HG02571 (cell line): ENCODE measurements around the gene BCAT1.

Experiments
- ATAC-seq: cut with Tn5 transposase; IDR thresholded peaks from one replicate; pipeline ENCODE4 v1.9.1; 2021; ENCODE audit warnings: mild to moderate bottlenecking, moderate library complexity; ENCODE audit not compliant: unreplicated experiment

Gene BCAT1

GRCh38 chr12:24772813-24773212, 176.1 kb downstream of the BCAT1 start:
- no peak for ATAC-seq

GRCh38 chr12:24770821-24771220, 178.1 kb downstream of the BCAT1 start:
- ATAC-seq: no peak

DNA sequence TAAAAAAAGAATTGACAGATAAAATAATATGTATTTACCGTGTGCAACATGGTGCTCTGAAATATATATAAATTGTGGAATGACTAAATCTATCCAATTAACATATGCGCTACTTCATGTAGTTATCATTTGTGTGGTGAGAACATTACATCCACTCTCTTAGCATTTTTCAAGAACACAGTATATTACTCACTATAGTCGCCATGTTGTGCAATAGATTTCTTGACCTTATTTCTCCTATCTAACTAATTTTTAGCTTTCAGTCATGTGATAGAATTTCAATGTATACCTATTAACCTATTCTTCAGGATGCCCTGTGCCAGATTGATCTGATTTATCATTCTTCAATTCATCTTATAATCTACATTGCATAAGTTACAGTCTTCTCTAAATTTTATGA, 178.6 kb downstream of the BCAT1 start:
- no peak for ATAC-seq

- ATAC-seq: no peak
These were observed 179.2 kb downstream of the BCAT1 start for GRCh38 chr12:24769682-24770081.

DNA sequence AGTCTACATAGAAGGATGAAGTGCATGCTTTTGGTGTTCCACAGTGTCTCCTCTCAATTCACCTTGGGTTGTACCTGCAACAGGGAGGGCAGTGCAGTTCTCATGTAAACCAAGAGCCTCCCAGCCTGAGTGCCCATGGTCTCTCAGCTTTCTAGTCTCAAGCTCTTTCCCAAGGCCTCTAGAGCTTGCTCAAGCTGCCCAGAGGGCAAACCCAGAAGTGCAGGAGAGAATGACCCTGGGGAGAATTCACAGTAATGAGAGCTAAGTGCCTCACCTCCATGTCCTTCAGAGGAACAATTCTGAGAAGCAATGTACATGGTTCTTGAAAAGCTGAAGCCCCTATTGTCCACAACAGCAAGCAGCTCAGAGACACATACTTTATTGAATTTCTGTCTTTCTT, 180.5 kb downstream of the BCAT1 start:
- ATAC-seq: no peak

GRCh38 chr12:24767016-24767415, 181.9 kb downstream of the BCAT1 start:
- ATAC-seq: no peak

GRCh38 chr12:24764712-24765111, 184.2 kb downstream of the BCAT1 start:
- ATAC-seq: no peak

DNA sequence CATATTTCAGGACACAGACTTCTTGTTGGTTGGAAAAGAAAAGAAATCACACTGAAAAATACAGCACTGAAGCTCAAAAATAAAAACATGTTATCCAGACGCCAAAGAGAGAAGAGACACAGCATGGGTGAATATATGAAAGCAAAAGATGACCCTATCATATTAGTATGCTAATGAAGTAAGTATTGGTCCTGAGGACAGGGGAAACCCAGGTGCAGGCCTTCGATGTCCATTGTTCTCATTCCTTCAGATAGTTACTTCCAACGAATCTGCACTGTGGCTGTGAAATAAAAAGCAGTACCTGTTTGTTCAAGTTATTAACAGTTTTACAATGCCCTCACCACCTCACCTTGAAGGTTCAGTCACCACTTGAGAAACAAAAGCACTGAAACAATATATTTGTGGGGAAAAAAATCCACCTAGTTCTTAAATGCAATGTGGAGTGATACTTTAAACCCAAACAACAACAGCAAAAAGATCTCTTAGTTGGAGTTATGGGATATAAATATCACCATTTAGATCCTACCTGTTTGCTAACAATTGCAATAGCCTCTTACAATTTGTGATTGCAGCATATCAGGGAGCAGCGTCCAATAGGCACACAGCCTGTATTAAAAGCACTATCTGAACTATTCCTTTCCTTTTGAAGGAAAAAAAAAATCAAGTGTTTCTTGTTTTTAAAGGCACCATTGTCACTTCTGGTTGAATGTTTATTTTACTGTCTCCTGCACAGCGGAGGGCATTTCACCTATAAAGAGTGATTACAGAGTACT, 188.1 kb downstream of the BCAT1 start:
- no peak for ATAC-seq

DNA sequence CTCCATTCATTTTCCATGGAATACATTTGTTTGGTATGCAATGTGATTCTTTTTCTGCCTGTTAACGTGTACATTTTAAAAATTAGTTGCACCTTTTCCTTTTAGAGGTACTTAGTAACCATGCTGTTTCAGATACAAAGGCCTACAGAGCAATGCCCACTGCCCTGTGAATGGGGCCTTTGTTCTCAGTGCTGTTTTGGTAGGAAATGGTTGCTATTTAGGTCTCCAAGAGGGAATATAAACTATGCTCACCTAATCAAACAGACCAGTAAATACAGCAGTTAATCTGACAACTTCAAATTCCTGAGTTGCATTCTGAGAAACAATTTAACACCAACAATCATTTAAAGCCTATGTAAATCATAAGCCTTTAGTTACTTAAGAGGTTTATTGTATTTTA, 188.7 kb downstream of the BCAT1 start:
- ATAC-seq: no peak
